ENCODE measurements around the gene FAM193A.
"Not testable (repeated sequence)": the region's sequence is repeated elsewhere in the genome, so short reads cannot be mapped to it uniquely, and the experiment has no call there.

Gene FAM193A

GRCh38 chr4:2698951-2699505 is 162.6 kb downstream of the FAM193A start:
- no peak for DNase-seq

DNA sequence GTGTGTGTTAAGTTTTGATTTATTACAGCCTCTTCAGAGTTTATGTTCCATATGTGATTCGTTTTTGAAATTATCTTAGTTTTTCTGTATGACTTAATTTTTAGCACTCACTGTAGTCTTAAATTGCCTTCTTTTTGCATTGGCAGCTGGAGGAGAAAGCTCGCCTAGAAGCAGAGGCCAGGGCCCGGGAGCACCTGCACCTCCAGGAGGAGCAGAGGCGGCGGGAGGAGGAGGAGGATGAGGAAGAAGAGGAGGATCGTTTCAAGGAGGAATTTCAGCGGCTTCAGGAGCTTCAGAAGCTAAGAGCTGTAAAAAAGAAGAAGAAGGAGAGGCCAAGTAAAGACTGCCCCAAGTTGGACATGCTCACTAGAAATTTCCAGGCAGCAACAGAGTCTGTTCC is 163.1 kb downstream of the FAM193A start:
- no peak for DNase-seq

- no peak for DNase-seq
These were observed 163.6 kb downstream of the FAM193A start for GRCh38 chr4:2700031-2700430.

DNA sequence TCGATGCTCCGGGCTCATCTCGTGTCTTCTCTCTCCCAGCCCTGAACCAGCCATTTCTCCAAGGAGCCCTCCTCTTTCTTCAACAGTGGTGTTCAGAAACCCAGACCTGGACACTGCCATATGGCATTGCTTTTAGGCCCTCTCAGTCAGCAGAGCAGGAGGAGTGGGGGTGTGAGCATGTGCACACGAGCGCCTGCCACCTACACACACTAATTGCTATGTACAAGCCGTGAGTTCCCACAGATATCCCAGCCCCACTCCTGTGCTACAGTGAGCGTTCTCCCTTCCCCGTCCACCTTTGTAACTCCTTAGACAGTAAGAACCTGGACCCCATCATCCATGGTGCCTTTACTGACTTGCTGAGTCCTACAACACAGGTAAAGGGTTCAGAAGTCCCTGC is 165.9 kb downstream of the FAM193A start:
- DNase-seq = no peak

GRCh38 chr4:2702770-2703169 is 166.3 kb downstream of the FAM193A start:
- DNase-seq = no peak

GRCh38 chr4:2712261-2712842 is 175.9 kb downstream of the FAM193A start:
- no peak for DNase-seq

GRCh38 chr4:2713337-2713736 is 176.9 kb downstream of the FAM193A start:
- DNase-seq = no peak

DNA sequence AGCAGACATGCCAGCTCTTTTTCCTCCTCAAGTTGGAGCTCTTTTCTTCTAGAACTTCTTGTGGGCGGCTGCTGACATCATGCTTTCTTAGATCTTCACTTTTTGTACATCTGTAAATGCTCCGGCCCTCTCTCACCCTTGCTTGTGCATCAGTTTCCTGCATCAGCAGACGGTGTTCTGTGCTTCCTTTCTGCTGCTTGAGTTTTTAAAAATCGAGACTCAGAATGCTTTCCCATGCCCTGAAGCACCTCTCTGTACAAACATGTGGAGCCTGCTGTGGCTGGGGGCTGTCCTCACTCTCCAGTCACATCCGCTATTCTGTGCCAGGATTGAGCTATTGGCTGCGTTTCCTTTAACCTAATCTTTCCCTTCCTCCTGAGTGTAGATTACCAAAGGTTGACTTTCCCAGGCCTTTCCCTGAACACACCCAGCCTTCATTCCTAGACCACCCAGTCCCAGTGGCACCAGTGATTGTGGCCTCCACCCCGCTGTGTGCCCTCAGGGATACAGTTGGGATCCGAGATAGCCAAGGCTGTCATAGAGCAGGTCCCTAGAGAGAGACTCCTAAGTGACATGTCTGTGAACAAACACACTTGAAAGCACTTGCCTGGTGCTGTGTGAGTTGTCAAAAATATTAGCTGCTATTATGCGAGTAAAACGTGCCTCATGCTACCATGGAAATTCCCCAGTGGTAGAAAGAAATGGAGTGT is 177.8 kb downstream of the FAM193A start:
- no peak for DNase-seq

DNA sequence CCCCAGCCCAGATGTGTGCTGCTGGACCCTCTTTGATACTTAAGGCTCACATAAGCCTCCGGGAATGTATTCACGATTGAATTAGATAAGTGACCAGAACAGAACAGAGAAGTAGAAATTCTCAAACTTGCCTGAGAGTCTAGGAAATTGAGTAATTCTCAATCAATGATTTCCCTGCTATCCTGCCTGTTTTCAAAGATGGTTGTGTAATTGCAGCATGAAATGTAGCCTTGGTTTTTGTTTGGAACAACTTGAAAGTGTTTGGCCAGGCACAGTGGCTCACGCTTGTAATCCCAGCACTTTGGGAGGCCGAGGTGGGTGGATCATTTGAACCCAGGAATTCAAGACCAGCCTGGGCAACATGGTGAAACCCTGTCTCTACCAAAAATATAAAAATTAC is 178.5 kb downstream of the FAM193A start:
- DNase-seq = no peak

- DNase-seq = no peak
These were observed 179.0 kb downstream of the FAM193A start for GRCh38 chr4:2715426-2715825.

GRCh38 chr4:2716236-2716635 is 179.8 kb downstream of the FAM193A start:
- DNase-seq = no peak

DNA sequence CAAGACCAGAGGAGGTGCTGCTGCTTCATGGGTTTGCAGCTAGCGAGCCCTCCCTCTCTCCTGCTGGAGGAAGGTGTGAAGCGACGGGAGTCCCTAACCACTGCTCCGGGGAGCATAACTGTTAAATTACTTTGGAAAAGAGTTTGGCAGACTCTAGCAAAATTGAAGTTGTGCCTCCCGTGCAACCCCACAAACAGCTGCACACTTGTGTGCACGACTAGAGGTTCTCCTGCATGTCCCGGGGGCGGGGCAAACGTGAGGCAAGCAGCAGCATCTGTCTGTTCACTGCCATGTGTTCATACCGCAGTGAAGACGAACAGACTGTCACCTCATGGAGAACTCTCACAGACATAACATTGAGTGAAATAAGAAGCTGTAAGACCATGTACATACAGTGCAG is 185.1 kb downstream of the FAM193A start:
- no peak for DNase-seq

- DNase-seq = no peak
These were observed 185.6 kb downstream of the FAM193A start for GRCh38 chr4:2722033-2722432.

DNA sequence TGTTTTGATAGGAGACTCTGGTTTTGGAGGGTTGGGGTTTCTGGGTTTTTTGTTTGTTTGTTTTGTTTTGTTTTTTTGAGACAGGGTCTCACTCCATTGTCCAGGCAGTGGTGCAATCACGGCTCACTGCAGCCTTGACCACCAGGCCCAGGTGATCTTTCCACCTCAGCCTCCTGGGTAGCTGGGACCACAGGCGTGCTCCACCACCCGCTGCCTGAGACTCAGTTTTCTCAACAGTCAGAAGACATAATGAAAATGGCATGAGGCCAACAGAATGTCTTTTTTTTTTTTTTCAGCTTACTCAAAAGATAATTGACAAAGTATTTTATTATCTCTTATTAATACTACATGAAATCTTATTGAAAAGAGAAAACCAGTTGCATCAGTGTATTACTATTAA is 187.3 kb downstream of the FAM193A start:
- no peak for DNase-seq

DNA sequence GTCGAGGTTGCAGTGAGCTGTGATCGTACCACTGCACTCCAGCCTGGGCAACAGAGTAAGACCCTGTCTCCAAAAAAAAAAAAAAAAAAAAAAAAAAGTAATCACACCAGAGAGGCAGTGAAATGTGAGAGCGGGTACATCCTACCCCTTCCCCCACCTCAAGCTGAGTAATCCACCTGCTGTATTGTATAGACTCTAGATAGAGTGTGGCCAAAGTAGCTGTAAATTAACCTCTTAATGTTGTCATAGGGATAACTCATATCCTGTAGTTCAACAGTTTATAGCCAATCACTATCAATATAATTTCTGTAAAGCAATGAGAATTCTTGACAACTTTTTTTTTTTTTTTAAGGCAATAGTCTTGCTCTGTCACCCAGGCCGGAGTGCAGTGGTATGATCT is 188.9 kb downstream of the FAM193A start:
- no peak for DNase-seq

DNA sequence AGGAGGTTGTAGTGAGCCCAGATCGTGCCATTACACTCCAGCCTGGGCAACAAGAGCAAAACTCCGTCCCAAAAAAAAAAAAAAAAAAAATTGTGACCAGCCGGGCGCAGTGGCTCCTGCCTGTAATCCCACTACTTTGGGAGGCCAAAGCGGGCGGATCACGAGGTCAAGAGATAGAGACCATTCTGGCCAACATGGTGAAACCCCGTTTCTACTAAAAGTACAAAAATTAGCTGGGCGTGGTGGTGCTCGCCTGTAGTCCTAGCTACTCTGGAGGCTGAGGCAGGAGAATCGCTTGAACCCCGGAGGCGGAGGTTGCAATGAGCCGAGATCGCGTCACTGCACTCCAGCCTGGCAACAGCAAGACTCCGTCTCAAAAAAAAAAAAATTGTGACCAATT is 190.4 kb downstream of the FAM193A start:
- DNase-seq = not testable (repeated sequence)

DNA sequence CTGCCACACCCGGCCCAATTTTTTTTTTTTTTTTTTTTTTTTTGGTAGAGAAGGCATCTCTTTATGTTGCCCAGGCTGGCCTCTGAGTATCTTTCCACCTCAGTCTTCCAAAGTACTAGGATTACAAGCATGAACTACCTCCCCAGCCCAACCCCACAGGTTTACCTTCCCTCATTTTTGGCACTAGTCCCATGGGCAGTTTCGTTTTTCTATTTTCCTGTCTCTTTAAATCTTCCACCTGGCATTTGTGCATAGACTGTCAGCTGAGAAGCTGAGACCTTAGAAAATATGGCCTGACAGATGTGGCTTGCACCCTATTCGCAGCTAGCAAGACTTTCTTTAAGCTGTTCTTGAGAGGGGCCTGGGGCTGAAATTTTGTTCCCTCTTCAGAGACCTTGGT is 191.8 kb downstream of the FAM193A start:
- DNase-seq = no peak

DNA sequence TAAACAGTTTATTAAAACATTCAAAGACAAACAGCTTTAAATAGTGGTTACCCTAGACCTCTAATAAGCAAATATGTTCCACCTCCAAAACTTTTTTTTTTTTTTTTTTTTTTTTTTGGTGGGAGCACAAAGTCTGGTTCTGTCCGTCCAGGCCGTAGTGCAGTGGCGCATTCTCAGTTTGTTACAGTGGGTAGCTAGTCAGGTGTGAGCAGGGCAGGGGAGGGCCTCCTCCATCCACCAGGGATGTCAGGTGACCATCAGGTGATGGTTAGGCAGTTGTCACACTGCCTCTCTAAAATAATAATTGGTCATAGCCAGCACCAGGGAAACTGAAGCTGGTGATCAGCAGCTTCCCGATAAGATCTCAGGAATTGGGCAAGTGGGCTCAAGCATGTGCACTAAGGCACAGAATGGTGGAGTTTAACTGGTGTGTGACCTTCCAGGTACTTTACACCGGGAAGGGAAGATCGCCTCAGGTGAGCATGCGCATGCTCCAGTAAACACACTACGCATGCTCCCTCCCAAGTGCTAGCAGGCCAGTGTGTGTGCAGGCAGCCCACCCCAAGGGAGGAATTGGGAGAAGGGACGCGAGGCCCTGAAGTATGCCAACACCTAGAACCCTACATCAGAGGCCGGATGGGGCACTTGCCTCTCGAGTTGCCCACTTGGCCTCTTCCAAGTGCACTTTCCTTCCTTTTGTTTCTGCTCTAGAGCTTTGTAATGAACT is 192.5 kb downstream of the FAM193A start:
- DNase-seq = no peak

- DNase-seq = no peak
These were observed 193.1 kb downstream of the FAM193A start for GRCh38 chr4:2729533-2729875.

DNA sequence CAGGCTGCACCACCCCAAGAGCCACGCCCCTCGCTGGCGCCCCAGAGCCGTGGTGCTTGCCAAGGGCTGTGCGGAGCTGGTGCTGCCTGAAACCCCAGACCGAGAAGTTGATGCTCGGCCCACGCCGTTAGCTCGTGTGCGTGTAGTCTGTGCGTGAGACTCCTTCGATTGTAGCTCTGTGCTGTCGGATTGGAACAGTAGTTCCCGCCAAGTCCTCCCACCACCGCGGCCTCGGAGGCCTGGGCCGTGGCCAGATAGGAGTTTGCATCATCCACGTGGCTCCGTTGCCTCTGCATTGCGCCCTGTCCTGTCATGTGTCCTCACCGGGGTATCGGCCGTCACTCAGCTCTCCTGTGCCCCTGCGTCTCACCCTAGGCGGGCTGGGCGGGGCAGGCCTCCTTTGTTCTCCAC is 195.5 kb downstream of the FAM193A start:
- DNase-seq = no peak

GRCh38 chr4:2732526-2732925 is 196.1 kb downstream of the FAM193A start:
- DNase-seq = no peak

DNA sequence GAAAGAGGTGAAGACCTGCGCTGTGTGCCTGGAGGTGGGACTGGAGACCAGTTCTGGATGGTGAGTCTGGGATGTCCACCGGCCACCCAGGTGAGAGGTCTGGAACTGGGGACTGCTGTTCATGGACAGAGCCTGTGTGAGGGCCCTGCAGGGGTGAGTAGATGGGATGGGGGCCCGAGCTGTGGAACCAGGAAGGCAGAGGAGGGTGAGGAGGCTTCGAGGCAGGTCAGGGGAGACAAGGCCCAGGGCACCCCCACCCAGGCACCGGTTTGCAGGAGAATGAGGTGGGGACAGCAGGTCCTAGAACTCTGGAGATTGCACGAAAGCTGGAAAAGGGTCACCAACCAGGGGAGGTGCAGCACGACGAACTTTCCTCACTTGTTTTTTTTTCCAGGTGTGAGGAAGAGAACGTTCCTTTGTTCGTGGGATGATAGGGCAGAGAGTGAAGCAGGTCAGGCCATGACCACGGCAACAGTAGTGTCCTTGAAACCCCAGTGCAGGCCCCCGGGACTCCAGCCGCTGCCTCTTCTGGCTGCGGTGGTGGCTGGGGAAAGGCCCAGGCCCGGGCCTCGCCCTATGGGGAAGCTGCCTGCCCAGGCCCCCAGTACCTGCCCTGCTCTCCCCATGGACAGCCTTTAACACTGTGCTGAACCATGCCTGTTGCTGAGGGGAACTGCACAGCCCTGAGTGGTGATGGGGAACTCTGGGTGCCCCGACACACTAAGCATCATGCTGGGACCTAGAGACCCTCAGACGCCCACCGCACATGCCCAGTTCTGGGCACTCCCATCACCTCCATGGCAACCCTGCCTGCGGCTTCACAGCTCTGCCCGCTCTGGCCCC is 196.8 kb downstream of the FAM193A start:
- DNase-seq = no peak

Measured in NCI-H748 treated with DMSO at 0.1 percent for 48 hours (cell line).